ENCODE measurements around the gene CPNE8. TPM values are rescaled to one million over a fixed set of nuclear protein-coding genes. Genes with fewer than 3 reads are reported as not detected.

Gene CPNE8
- total RNA-seq, 3 donors from 2014 or later = 23.4 to 31.5 (median 24.7) TPM

GRCh38 chr12:38775457-38775856 lies 129.9 kb downstream of the CPNE8 start:
- intact Hi-C loops (cut with DNase I, micrococcal nuclease) = no loop called here
- ATAC-seq = no peak
- TF ChIP-seq CTCF (IDR thresholded peaks at IDR 0.05) = no peak
- no peak for DNase-seq
- Histone ChIP-seq H3K4me3 (no peak overlapping the region), H3K36me3 (ENCODE audit: low read depth) (no peaks in the 10 kb centered on the region), H3K4me1 (ENCODE audit: low read depth) (no peaks in the 10 kb centered on the region), H3K9me3 (no peaks in the 10 kb centered on the region)

GRCh38 chr12:38772437-38772836 lies 133.0 kb downstream of the CPNE8 start:
- ATAC-seq (no peak), DNase-seq (no peak)
- intact Hi-C loops (cut with DNase I, micrococcal nuclease) = no loop called here
- Histone ChIP-seq H3K4me1 (ENCODE audit: low read depth) (no peaks in the 10 kb centered on the region), H3K36me3 (ENCODE audit: low read depth) (no peaks in the 10 kb centered on the region), H3K4me3 (no peak overlapping the region), H3K9me3 (no peaks in the 10 kb centered on the region)
- no peak for TF ChIP-seq CTCF (IDR thresholded peaks at IDR 0.05)

GRCh38 chr12:38771871-38772270 lies 133.5 kb downstream of the CPNE8 start:
- ATAC-seq (peak; percentile 43), DNase-seq (no peak)
- no peaks in the 10 kb centered on the region for H3K4me1 ChIP-seq (ENCODE audit: low read depth)
- TF ChIP-seq CTCF (IDR thresholded peaks at IDR 0.05) = no peak
- H3K4me3 ChIP-seq = no peak overlapping the region
- no peaks in the 10 kb centered on the region for H3K36me3 ChIP-seq (ENCODE audit: low read depth)
- intact Hi-C loops (cut with DNase I, micrococcal nuclease) = no loop called here
- no peaks in the 10 kb centered on the region for H3K9me3 ChIP-seq

GRCh38 chr12:38761636-38762342 lies 143.6 kb downstream of the CPNE8 start:
- H3K4me1 ChIP-seq (ENCODE audit: low read depth) = no peaks in the 10 kb centered on the region
- no peak for TF ChIP-seq CTCF (IDR thresholded peaks at IDR 0.05)
- intact Hi-C loops (cut with DNase I, micrococcal nuclease) = no loop called here
- DNase-seq (no peak), ATAC-seq (no peak)
- no peaks in the 10 kb centered on the region for H3K36me3 ChIP-seq (ENCODE audit: low read depth)
- no peaks in the 10 kb centered on the region for H3K9me3 ChIP-seq
- no peak overlapping the region for H3K4me3 ChIP-seq

- TF ChIP-seq CTCF (IDR thresholded peaks at IDR 0.05) = no peak
- Histone ChIP-seq H3K4me3 (no peak overlapping the region), H3K4me1 (ENCODE audit: low read depth) (no peaks in the 10 kb centered on the region), H3K36me3 (ENCODE audit: low read depth) (no peaks in the 10 kb centered on the region), H3K9me3 (no peaks in the 10 kb centered on the region)
- intact Hi-C loops (cut with DNase I, micrococcal nuclease) = no loop called here
- DNase-seq (no peak), ATAC-seq (no peak)
Measured at GRCh38 chr12:38761111-38761510, 144.3 kb downstream of the CPNE8 start.

- no peaks in the 10 kb centered on the region for H3K4me1 ChIP-seq (ENCODE audit: low read depth)
- H3K4me3 ChIP-seq = no peak overlapping the region
- H3K9me3 ChIP-seq = no peaks in the 10 kb centered on the region
- DNase-seq = no peak
- H3K36me3 ChIP-seq (ENCODE audit: low read depth) = no peaks in the 10 kb centered on the region
- no peak for TF ChIP-seq CTCF (IDR thresholded peaks at IDR 0.05)
- intact Hi-C loops (cut with DNase I, micrococcal nuclease) = no loop called here
- no peak for ATAC-seq
Measured at GRCh38 chr12:38759621-38760020, 145.8 kb downstream of the CPNE8 start.

Data from mucosa of descending colon (tissue), 3 donors.